Loucy (cell line): ENCODE results near the gene POLR2J3.
A peak's percentile ranks its signal among the peaks of the same experiment; 100 is the strongest.
"Not testable (repeated sequence)": the region's sequence is repeated elsewhere in the genome, so short reads cannot be mapped to it uniquely, and the experiment has no call there.

Experiments
- H2AFZ ChIP-seq: fragments of 200-600 bp; sonication (generic); 2 replicates; pipeline ENCODE4 v1.6.0; 2016; ENCODE audit warnings: antibody characterized with exemption, mild to moderate bottlenecking, low read length, moderate library complexity
- H3F3A ChIP-seq: fragments of 200-600 bp; 2 replicates; pipeline ENCODE4 v1.6.0; 2016; ENCODE audit warnings: antibody characterized with exemption, low read depth, mild to moderate bottlenecking
- H3K27me3 ChIP-seq: fragments of 200-600 bp; sonication (generic); 2 replicates; pipeline ENCODE4 v1.6.1; 2014; ENCODE audit warnings: low read length, mild to moderate bottlenecking; ENCODE audit not compliant: insufficient read depth, poor library complexity, severe bottlenecking
- H3K36me3 ChIP-seq: fragments of 200-600 bp; sonication (generic); 2 replicates; pipeline ENCODE4 v1.6.1; 2016; ENCODE audit warnings: low read length; ENCODE audit not compliant: insufficient read depth
- H3K4me1 ChIP-seq: fragments of 200-600 bp; sonication (generic); 2 replicates; pipeline ENCODE4 v1.5.1; 2014; ENCODE audit warnings: low read length, mild to moderate bottlenecking; ENCODE audit not compliant: insufficient read depth, poor library complexity, severe bottlenecking
- H3K4me2 ChIP-seq: fragments of 200-600 bp; sonication (generic); 2 replicates; pipeline ENCODE4 v1.6.0; 2014; ENCODE audit warnings: antibody characterized with exemption, low read length, low read depth, mild to moderate bottlenecking; ENCODE audit not compliant: poor library complexity, severe bottlenecking
- H3K4me3 ChIP-seq: fragments of 200-600 bp; sonication (generic); 2 replicates; pipeline ENCODE4 v1.5.1; 2014; ENCODE audit warnings: low read length, mild to moderate bottlenecking, mixed read lengths; ENCODE audit not compliant: poor library complexity, severe bottlenecking
- H3K79me2 ChIP-seq: fragments of 200-600 bp; sonication (generic); 2 replicates; pipeline ENCODE4 v1.6.1; 2014; ENCODE audit warnings: low read length; ENCODE audit not compliant: insufficient read depth
- H3K9ac ChIP-seq: fragments of 200-600 bp; sonication (generic); 2 replicates; pipeline ENCODE4 v1.6.0; 2014; ENCODE audit warnings: mild to moderate bottlenecking, low read depth, low read length, moderate library complexity; ENCODE audit not compliant: poor library complexity, severe bottlenecking
- H3K9me2 ChIP-seq: fragments of 200-600 bp; sonication (generic); replicated peaks from 2 replicates; pipeline ENCODE4 v1.6.1; 2016; ENCODE audit warnings: low read depth, low read length, mixed read lengths
- H3K9me3 ChIP-seq: fragments of 200-600 bp; sonication (generic); 2 replicates; pipeline ENCODE4 v1.6.1; 2014; ENCODE audit warnings: mild to moderate bottlenecking, antibody characterized with exemption, low read length, low read depth; ENCODE audit not compliant: insufficient read depth
- H4K20me1 ChIP-seq: fragments of 200-600 bp; sonication (generic); 2 replicates; pipeline ENCODE4 v1.6.0; 2014; ENCODE audit warnings: antibody characterized with exemption, low read length, mild to moderate bottlenecking; ENCODE audit not compliant: insufficient read depth, poor library complexity, severe bottlenecking

POLR2J3 gene

GRCh38 chr7:102613575-102614345, 41.4 kb upstream of the POLR2J3 start:
- not testable (repeated sequence) for H3K36me3 ChIP-seq, H3K9ac ChIP-seq, H3F3A ChIP-seq, H3K4me1 ChIP-seq, H3K27me3 ChIP-seq, H3K9me2 ChIP-seq, H3K4me3 ChIP-seq, H3K9me3 ChIP-seq, H4K20me1 ChIP-seq, H2AFZ ChIP-seq, H3K79me2 ChIP-seq
- peak overlapping the region; percentile 34 for H3K4me2 ChIP-seq

GRCh38 chr7:102611675-102612325, 39.4 kb upstream of the POLR2J3 start:
- H3K4me1 ChIP-seq, H3K9me3 ChIP-seq, H3K27me3 ChIP-seq, H3K4me3 ChIP-seq, H3K36me3 ChIP-seq, H4K20me1 ChIP-seq, H3K79me2 ChIP-seq, H3K9me2 ChIP-seq, H3F3A ChIP-seq, H2AFZ ChIP-seq: not testable (repeated sequence)
- H3K9ac ChIP-seq: peak overlapping the region; percentile 20
- peak overlapping the region; percentile 20 for H3K4me2 ChIP-seq

- H3F3A ChIP-seq, H3K27me3 ChIP-seq, H3K9ac ChIP-seq, H2AFZ ChIP-seq, H3K79me2 ChIP-seq, H3K9me3 ChIP-seq, H3K9me2 ChIP-seq, H3K36me3 ChIP-seq, H3K4me1 ChIP-seq, H3K4me3 ChIP-seq, H3K4me2 ChIP-seq, H4K20me1 ChIP-seq: not testable (repeated sequence)
Observed at GRCh38 chr7:102611013-102611674, 38.8 kb upstream of the POLR2J3 start.

GRCh38 chr7:102610441-102610840, 38.1 kb upstream of the POLR2J3 start:
- not testable (repeated sequence) for H3K9me3 ChIP-seq, H3K36me3 ChIP-seq, H3F3A ChIP-seq, H2AFZ ChIP-seq, H3K4me2 ChIP-seq, H3K4me3 ChIP-seq, H3K9ac ChIP-seq, H3K9me2 ChIP-seq, H4K20me1 ChIP-seq, H3K4me1 ChIP-seq, H3K27me3 ChIP-seq, H3K79me2 ChIP-seq

- not testable (repeated sequence) for H3K4me2 ChIP-seq, H3K9ac ChIP-seq, H4K20me1 ChIP-seq, H3K9me2 ChIP-seq, H2AFZ ChIP-seq, H3K27me3 ChIP-seq, H3K4me3 ChIP-seq, H3K9me3 ChIP-seq, H3K4me1 ChIP-seq, H3K36me3 ChIP-seq, H3F3A ChIP-seq, H3K79me2 ChIP-seq
Observed at GRCh38 chr7:102609734-102610133, 37.4 kb upstream of the POLR2J3 start.

- H3K4me1 ChIP-seq, H4K20me1 ChIP-seq: not testable (repeated sequence)
Observed at GRCh38 chr7:102606848-102607247, 34.5 kb upstream of the POLR2J3 start.

GRCh38 chr7:102604431-102605145, 32.2 kb upstream of the POLR2J3 start:
- not testable (repeated sequence) for H4K20me1 ChIP-seq, H2AFZ ChIP-seq, H3K9me3 ChIP-seq, H3K9me2 ChIP-seq, H3F3A ChIP-seq, H3K27me3 ChIP-seq, H3K79me2 ChIP-seq, H3K4me1 ChIP-seq, H3K9ac ChIP-seq, H3K4me2 ChIP-seq, H3K36me3 ChIP-seq, H3K4me3 ChIP-seq

More at GRCh38 chr7:102606848-102607247, 34.5 kb upstream of the POLR2J3 start:
- not testable (repeated sequence) for H3K9ac ChIP-seq, H3K36me3 ChIP-seq, H3K9me3 ChIP-seq, H3K4me3 ChIP-seq, H2AFZ ChIP-seq, H3K79me2 ChIP-seq, H3K9me2 ChIP-seq, H3F3A ChIP-seq, H3K27me3 ChIP-seq, H3K4me2 ChIP-seq
